H9 (cell line): ENCODE results near the gene PLPP1. TPM values are rescaled to one million over a fixed set of nuclear protein-coding genes. Genes with fewer than 3 reads are reported as not detected.
A peak's percentile ranks its signal among the peaks of the same experiment; 100 is the strongest.

ENCODE experiments used
- DNase-seq: peaks from one replicate; pipeline ENCODE4 v3.0.0-alpha.2; 2017
- H2AFZ ChIP-seq: one replicate; pipeline ENCODE4 v1.6.1; 2013; ENCODE audit warnings: mild to moderate bottlenecking, low read length, control low read depth, moderate library complexity
- H2AK5ac ChIP-seq: 2 replicates; pipeline ENCODE4 v1.6.1; 2013; ENCODE audit warnings: low read length, control low read depth, mixed read lengths; ENCODE audit not compliant: insufficient read length
- H2BK120ac ChIP-seq: one replicate; pipeline ENCODE4 v1.6.1; 2013; ENCODE audit warnings: low read depth, mild to moderate bottlenecking, low read length, control low read depth, inconsistent platforms; ENCODE audit not compliant: poor library complexity, severe bottlenecking
- H2BK12ac ChIP-seq: 2 replicates; pipeline ENCODE4 v1.6.1; 2013; ENCODE audit warnings: low read length, control low read depth, mixed read lengths, low read depth; ENCODE audit not compliant: insufficient read length
- H2BK15ac ChIP-seq: 2 replicates; pipeline ENCODE4 v1.6.1; 2013; ENCODE audit warnings: low read depth, low read length, control low read depth
- H2BK20ac ChIP-seq: one replicate; pipeline ENCODE4 v1.6.1; 2013; ENCODE audit warnings: low read depth, mild to moderate bottlenecking, low read length, control low read depth, inconsistent platforms; ENCODE audit not compliant: poor library complexity, severe bottlenecking
- H2BK5ac ChIP-seq: 2 replicates; pipeline ENCODE4 v1.6.1; 2013; ENCODE audit warnings: low read length, control low read depth, mixed read lengths; ENCODE audit not compliant: insufficient read length
- H3K14ac ChIP-seq: 2 replicates; pipeline ENCODE4 v1.6.1; 2013; ENCODE audit warnings: low read length, control low read depth; ENCODE audit not compliant: insufficient read depth
- H3K18ac ChIP-seq: 2 replicates; pipeline ENCODE4 v1.6.1; 2013; ENCODE audit warnings: low read depth, mild to moderate bottlenecking, mixed read lengths, low read length, control low read depth; ENCODE audit not compliant: insufficient read length
- H3K23ac ChIP-seq: 2 replicates; pipeline ENCODE4 v1.6.1; 2013; ENCODE audit warnings: low read length, control low read depth, mixed read lengths, low read depth; ENCODE audit not compliant: insufficient read length
- H3K23me2 ChIP-seq: 2 replicates; pipeline ENCODE4 v1.6.1; 2013; ENCODE audit warnings: low read depth, mild to moderate bottlenecking, mixed read lengths, low read length, control low read depth; ENCODE audit not compliant: insufficient read length, poor library complexity, severe bottlenecking
- H3K27ac ChIP-seq: 2 replicates; pipeline ENCODE4 v1.5.1; 2013; ENCODE audit warnings: low read length, control low read depth, mixed read lengths, low read depth; ENCODE audit not compliant: insufficient read length
- H3K27me3 ChIP-seq: 2 replicates; pipeline ENCODE4 v1.6.1; 2013; ENCODE audit warnings: low read length, control low read depth, inconsistent platforms; ENCODE audit not compliant: insufficient read depth
- H3K4ac ChIP-seq: 2 replicates; pipeline ENCODE4 v1.6.1; 2013; ENCODE audit warnings: low read depth, mild to moderate bottlenecking, control low read depth, inconsistent platforms, low read length, moderate library complexity
- H3K4me1 ChIP-seq: 2 replicates; pipeline ENCODE4 v1.6.1; 2013; ENCODE audit warnings: low read length, control low read depth, inconsistent platforms; ENCODE audit not compliant: insufficient read depth
- H3K4me2 ChIP-seq: 2 replicates; pipeline ENCODE4 v1.6.1; 2013; ENCODE audit warnings: low read length, control low read depth, mixed read lengths; ENCODE audit not compliant: insufficient read length, insufficient read depth
- H3K56ac ChIP-seq: 2 replicates; pipeline ENCODE4 v1.6.1; 2013; ENCODE audit warnings: low read depth, mild to moderate bottlenecking, mixed read lengths, low read length, control low read depth; ENCODE audit not compliant: insufficient read length
- H3K79me1 ChIP-seq: 2 replicates; pipeline ENCODE4 v1.6.1; 2013; ENCODE audit warnings: low read depth, mild to moderate bottlenecking, moderate library complexity, low read length, control low read depth, inconsistent platforms; ENCODE audit not compliant: insufficient read depth, poor library complexity, severe bottlenecking
- H3K79me2 ChIP-seq: 2 replicates; pipeline ENCODE4 v1.6.1; 2013; ENCODE audit warnings: low read length, control low read depth, inconsistent platforms; ENCODE audit not compliant: insufficient read depth
- H3K9ac ChIP-seq: 2 replicates; pipeline ENCODE4 v1.6.1; 2013; ENCODE audit warnings: low read length, control low read depth, mixed read lengths; ENCODE audit not compliant: insufficient read length; ENCODE audit errors: extremely low read depth
- H3K9me3 ChIP-seq: one replicate; pipeline ENCODE4 v1.6.1; 2013; ENCODE audit warnings: low read depth, low read length, inconsistent platforms; ENCODE audit not compliant: control insufficient read depth
- H3T11ph ChIP-seq: one replicate; pipeline ENCODE4 v1.6.1; 2013; ENCODE audit warnings: mild to moderate bottlenecking, low read length, control low read depth, inconsistent platforms
- H4K20me1 ChIP-seq: one replicate; pipeline ENCODE4 v1.6.1; 2013; ENCODE audit not compliant: control insufficient read depth, insufficient read length, insufficient read depth
- H4K5ac ChIP-seq: 2 replicates; pipeline ENCODE4 v1.6.1; 2013; ENCODE audit warnings: low read depth, mild to moderate bottlenecking, mixed read lengths, low read length, control low read depth; ENCODE audit not compliant: insufficient read length
- H4K8ac ChIP-seq: replicated peaks from 2 replicates; pipeline ENCODE4 v1.6.1; 2013; ENCODE audit warnings: low read length, control low read depth, mixed read lengths, low read depth; ENCODE audit not compliant: insufficient read length
- H4K91ac ChIP-seq: 2 replicates; pipeline ENCODE4 v1.6.1; 2013; ENCODE audit warnings: low read depth, mild to moderate bottlenecking, moderate library complexity, mixed read lengths, low read length, control low read depth; ENCODE audit not compliant: insufficient read length
- H3K27ac Mint-ChIP-seq, 3 experiments: 2 replicates in 2 of 3; 3 replicates in 1 of 3; pipeline ENCODE4 v1.8.0; 2020 to 2021; ENCODE audit warnings: mixed read lengths in 3 of 3, mild to moderate bottlenecking in 1 of 3, moderate library complexity in 1 of 3
- H3K27me3 Mint-ChIP-seq: 2 replicates; pipeline ENCODE4 v1.8.0; 2021; ENCODE audit warnings: low read depth, mild to moderate bottlenecking, moderate library complexity, mixed read lengths
- H3K36me3 Mint-ChIP-seq, 3 experiments: 2 replicates in 2 of 3; 3 replicates in 1 of 3; pipeline ENCODE4 v1.8.0; 2020 to 2021; ENCODE audit warnings: low read depth in 3 of 3, mixed read lengths in 3 of 3; ENCODE audit not compliant: insufficient read depth in 1 of 3
- H3K4me1 Mint-ChIP-seq, 2 experiments: 2 replicates each; pipeline ENCODE4 v1.8.0; 2020; ENCODE audit warnings: mixed read lengths in 2 of 2
- H3K4me3 Mint-ChIP-seq, 2 experiments: 2 replicates in 1 of 2; 3 replicates in 1 of 2; pipeline ENCODE4 v1.8.0; 2020 to 2021; ENCODE audit warnings: mild to moderate bottlenecking in 2 of 2, mixed read lengths in 2 of 2, moderate library complexity in 1 of 2
- H3K9me3 Mint-ChIP-seq, 2 experiments: 2 replicates in 1 of 2; 3 replicates in 1 of 2; pipeline ENCODE4 v1.8.0; 2020; ENCODE audit warnings: mild to moderate bottlenecking in 2 of 2, mixed read lengths in 2 of 2, moderate library complexity in 1 of 2
- CTCF ChIP-seq: fragments of 200-600 bp; sonication (generic); conservative IDR thresholded peaks from 3 replicates; pipeline ENCODE4 v1.8.0; 2021; ENCODE audit warnings: antibody characterized with exemption, mild to moderate bottlenecking
- WGBS: extraction: QIAGEN DNeasy Blood & Tissue Kit; methylation state at CpG from one replicate; pipeline ENCODE4 v1.1.7; 2013; ENCODE audit warnings: missing lambda C conversion rate, low lambda C conversion rate, mixed read lengths; ENCODE audit not compliant: insufficient read length; ENCODE audit errors: extremely low coverage; 5-methylcytosine and 5-hydroxymethylcytosine counted together
- total RNA-seq: library from RNA; stranded (reverse); gene quantifications from 2 replicates; pipeline ENCODE4 v1.2.1, GENCODE V29; 2021

PLPP1 gene
- total RNA-seq, 1 experiment from 2014 or later, result 85.9 TPM

GRCh38 chr5:55429613-55430253, 105.0 kb downstream of the PLPP1 start:
- H4K20me1 ChIP-seq, result no peaks in the 10 kb centered on the region

More at GRCh38 chr5:55429613-55430253, 105.0 kb downstream of the PLPP1 start:
- Histone ChIP-seq H3K27me3 (no peaks in the 10 kb centered on the region), H3K18ac (no peak overlapping the region), H3T11ph (no peak overlapping the region), H3K4me2 (no peak overlapping the region), H2BK5ac (no peak overlapping the region), H3K9me3 (no peaks in the 10 kb centered on the region), H3K14ac (no peak overlapping the region), H4K5ac (no peak overlapping the region), H2BK15ac (no peak overlapping the region), H3K79me1 (no peaks in the 10 kb centered on the region), H2BK12ac (no peak overlapping the region), H3K9ac (no peak overlapping the region), H2BK20ac (no peak overlapping the region), H4K8ac (no peak overlapping the region), H2AFZ (no peak overlapping the region), H3K4ac (no peak overlapping the region), H3K4me1 (no peaks in the 10 kb centered on the region), H3K23me2 (no peaks in the 10 kb centered on the region), H3K27ac (no peak overlapping the region), H4K91ac (no peak overlapping the region), H2AK5ac (no peak overlapping the region), H3K79me2 (no peaks in the 10 kb centered on the region), H3K23ac (no peak overlapping the region), H3K56ac (no peak overlapping the region), H2BK120ac (no peak overlapping the region)
- Mint-ChIP-seq H3K4me1 (peaks cover 7 to 12% of the 10 kb centered on the region in 2 experiments), H3K36me3 (peaks cover 66 to 95% (median 92%) of the 10 kb centered on the region in 3 experiments), H3K27me3 (peaks cover 5% of the 10 kb centered on the region; the same call in 1 of the 2 replicates), H3K27ac (peak overlapping the region in 2 of 3 experiments; percentile 15 to 45; a peak in 2 of 7 replicates), H3K4me3 (no peak overlapping the region), H3K9me3 (peaks cover 20 to 40% of the 10 kb centered on the region in 2 experiments; a peak in 4 of 5 replicates)
- TF ChIP-seq CTCF, result no peak
- whole genome bisulfite sequencing, result no CpG with 5 or more reads among the region's 9 CpGs
- peak; percentile 37 for DNase-seq
